GM12872 (cell line): ENCODE results near the gene TCF12.

ENCODE experiments used
- CTCF ChIP-seq: IDR thresholded peaks from 3 replicates; pipeline ENCODE4 v1.5.1; 2011; ENCODE audit warnings: low read depth, mild to moderate bottlenecking, low read length, moderate library complexity; ENCODE audit not compliant: insufficient read depth

The TCF12 gene

GRCh38 chr15:57313134-57313483, 394.7 kb downstream of the TCF12 start:
- TF ChIP-seq CTCF: no peak

- TF ChIP-seq CTCF: no peak
These were observed 395.8 kb downstream of the TCF12 start for GRCh38 chr15:57314221-57314620.

GRCh38 chr15:57316451-57316850, 398.0 kb downstream of the TCF12 start:
- TF ChIP-seq CTCF: no peak

- TF ChIP-seq CTCF: no peak
These were observed 400.9 kb downstream of the TCF12 start for GRCh38 chr15:57319226-57319918.

- no peak for TF ChIP-seq CTCF
These were observed 401.6 kb downstream of the TCF12 start for GRCh38 chr15:57319919-57320560.

GRCh38 chr15:57320631-57321220, 402.3 kb downstream of the TCF12 start:
- no peak for TF ChIP-seq CTCF

GRCh38 chr15:57321485-57321884, 403.0 kb downstream of the TCF12 start:
- no peak for TF ChIP-seq CTCF
